DOHH2 (cell line): ENCODE data around the gene OSM.

Experiments used
- H3F3A ChIP-seq: fragments of 200-600 bp; sonication (generic), shearing (Covaris generic); 2 replicates; pipeline ENCODE4 v1.6.0; 2016; ENCODE audit warnings: antibody characterized with exemption, mild to moderate bottlenecking; ENCODE audit not compliant: control insufficient read depth, insufficient read depth
- H3K27ac ChIP-seq: fragments of 200-600 bp; sonication (generic); 2 replicates; pipeline ENCODE4 v1.5.1; 2014; ENCODE audit warnings: low read depth, mild to moderate bottlenecking, low read length, moderate library complexity
- H3K27me3 ChIP-seq: fragments of 200-600 bp; sonication (generic); 2 replicates; pipeline ENCODE4 v1.6.1; 2014; ENCODE audit warnings: mild to moderate bottlenecking, low read length, mixed read lengths; ENCODE audit not compliant: control insufficient read depth
- H3K36me3 ChIP-seq: fragments of 200-600 bp; sonication (generic); 2 replicates; pipeline ENCODE4 v1.6.1; 2014; ENCODE audit warnings: mild to moderate bottlenecking, low read length, moderate library complexity, mixed read lengths; ENCODE audit not compliant: control insufficient read depth
- H3K4me1 ChIP-seq: fragments of 200-600 bp; sonication (generic); 2 replicates; pipeline ENCODE4 v1.6.1; 2014; ENCODE audit warnings: mild to moderate bottlenecking, low read length, mixed read lengths; ENCODE audit not compliant: control insufficient read depth
- H3K4me2 ChIP-seq: fragments of 200-600 bp; sonication (generic); 2 replicates; pipeline ENCODE4 v1.6.0; 2014; ENCODE audit warnings: mild to moderate bottlenecking, low read length, moderate library complexity
- H3K4me3 ChIP-seq: fragments of 200-600 bp; sonication (generic); 2 replicates; pipeline ENCODE4 v1.5.1; 2014; ENCODE audit warnings: mild to moderate bottlenecking, low read length, mixed read lengths
- H3K79me2 ChIP-seq: fragments of 200-600 bp; sonication (generic); 2 replicates; pipeline ENCODE4 v1.6.1; 2014; ENCODE audit warnings: mild to moderate bottlenecking, low read length, mixed read lengths; ENCODE audit not compliant: control insufficient read depth
- H3K9me2 ChIP-seq: fragments of 200-600 bp; sonication (generic); replicated peaks from 2 replicates; pipeline ENCODE4 v1.6.1; 2014; ENCODE audit warnings: mild to moderate bottlenecking, low read length, mixed read lengths; ENCODE audit not compliant: control insufficient read depth
- H3K9me3 ChIP-seq: fragments of 200-600 bp; sonication (generic); 2 replicates; pipeline ENCODE4 v1.6.1; 2014; ENCODE audit warnings: antibody characterized with exemption, low read length, mixed read lengths; ENCODE audit not compliant: control insufficient read depth, insufficient read depth
- H4K20me1 ChIP-seq: fragments of 200-600 bp; sonication (generic); 2 replicates; pipeline ENCODE4 v1.6.0; 2014; ENCODE audit warnings: low read depth, mild to moderate bottlenecking, antibody characterized with exemption, low read length, moderate library complexity; ENCODE audit not compliant: control insufficient read depth, insufficient read depth
- EZH2phosphoT487 ChIP-seq: fragments of 200-600 bp; sonication (generic); IDR thresholded peaks from 2 replicates; pipeline ENCODE4 v1.6.1; 2017; ENCODE audit warnings: borderline replicate concordance, mild to moderate bottlenecking, antibody characterized with exemption, low read length, moderate library complexity, mixed read lengths
- TF ChIP-seq, protein P1 (sequence below): fragments of 200-600 bp; sonication (generic); IDR thresholded peaks from one replicate; pipeline ENCODE4 v1.5.1; 2014; ENCODE audit warnings: antibody characterized with exemption, mild to moderate bottlenecking, low read depth, low read length; ENCODE audit not compliant: poor library complexity, severe bottlenecking

The OSM gene

DNA sequence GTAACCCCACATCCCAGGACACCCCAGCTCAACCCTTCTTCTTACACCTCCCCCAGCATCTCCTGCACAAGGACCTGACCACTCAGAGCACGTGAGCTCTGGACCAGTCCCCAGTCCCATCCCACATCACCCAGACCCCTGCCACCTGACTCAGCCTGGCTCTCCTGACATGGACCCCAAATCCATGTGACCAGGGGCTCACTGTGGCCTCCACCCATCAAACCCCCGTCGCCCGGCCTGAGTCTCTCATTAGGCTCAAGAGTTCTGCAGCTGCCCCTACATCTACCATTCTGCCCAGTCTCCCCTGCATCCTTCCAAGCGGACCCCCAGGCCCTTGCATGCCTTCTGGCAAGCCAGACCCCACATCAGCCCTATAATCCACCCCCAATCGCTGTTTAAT lies 18.2 kb downstream of the OSM start:
- no peak overlapping the region for H3K27ac ChIP-seq
- H3K79me2 ChIP-seq, result no peaks in the 10 kb centered on the region
- TF ChIP-seq, protein P1, sequence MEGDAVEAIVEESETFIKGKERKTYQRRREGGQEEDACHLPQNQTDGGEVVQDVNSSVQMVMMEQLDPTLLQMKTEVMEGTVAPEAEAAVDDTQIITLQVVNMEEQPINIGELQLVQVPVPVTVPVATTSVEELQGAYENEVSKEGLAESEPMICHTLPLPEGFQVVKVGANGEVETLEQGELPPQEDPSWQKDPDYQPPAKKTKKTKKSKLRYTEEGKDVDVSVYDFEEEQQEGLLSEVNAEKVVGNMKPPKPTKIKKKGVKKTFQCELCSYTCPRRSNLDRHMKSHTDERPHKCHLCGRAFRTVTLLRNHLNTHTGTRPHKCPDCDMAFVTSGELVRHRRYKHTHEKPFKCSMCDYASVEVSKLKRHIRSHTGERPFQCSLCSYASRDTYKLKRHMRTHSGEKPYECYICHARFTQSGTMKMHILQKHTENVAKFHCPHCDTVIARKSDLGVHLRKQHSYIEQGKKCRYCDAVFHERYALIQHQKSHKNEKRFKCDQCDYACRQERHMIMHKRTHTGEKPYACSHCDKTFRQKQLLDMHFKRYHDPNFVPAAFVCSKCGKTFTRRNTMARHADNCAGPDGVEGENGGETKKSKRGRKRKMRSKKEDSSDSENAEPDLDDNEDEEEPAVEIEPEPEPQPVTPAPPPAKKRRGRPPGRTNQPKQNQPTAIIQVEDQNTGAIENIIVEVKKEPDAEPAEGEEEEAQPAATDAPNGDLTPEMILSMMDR, result no peak
- no peak for TF ChIP-seq EZH2phosphoT487

DNA sequence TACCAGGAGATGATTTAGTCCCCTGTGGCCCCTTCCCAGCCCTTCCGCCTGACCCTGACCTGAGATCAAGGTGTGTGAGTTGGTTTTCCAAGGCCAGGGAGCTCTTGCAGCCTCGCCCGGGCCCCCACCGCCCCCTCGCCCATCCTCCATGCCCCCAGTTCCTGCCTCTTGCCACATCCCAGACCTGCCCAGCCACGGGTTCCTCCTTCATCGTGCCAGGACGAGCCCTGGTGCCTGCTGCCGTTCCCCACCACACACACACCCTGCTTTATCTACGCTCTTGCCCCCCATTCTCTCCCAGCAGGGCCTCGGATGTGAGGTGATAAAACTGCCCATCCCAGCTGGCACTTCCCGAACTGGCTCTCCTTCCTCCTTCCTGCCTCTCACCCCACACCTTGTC lies 18.7 kb downstream of the OSM start:
- no peak overlapping the region for H3K4me3 ChIP-seq
- TF ChIP-seq, protein P1, result no peak
- TF ChIP-seq EZH2phosphoT487, result no peak
- no peaks in the 10 kb centered on the region for H3K79me2 ChIP-seq
- H3K36me3 ChIP-seq, result no peaks in the 10 kb centered on the region
- no peaks in the 10 kb centered on the region for H3K9me3 ChIP-seq
- no peak overlapping the region for H3K27ac ChIP-seq
- no peaks in the 10 kb centered on the region for H3K9me2 ChIP-seq
- H3F3A ChIP-seq, result no peaks in the 10 kb centered on the region
- no peaks in the 10 kb centered on the region for H3K4me1 ChIP-seq
- H3K27me3 ChIP-seq, result peaks cover 29% of the 10 kb centered on the region
- H4K20me1 ChIP-seq, result no peaks in the 10 kb centered on the region
- no peak overlapping the region for H3K4me2 ChIP-seq

More for the DNA sequence above, 18.2 kb downstream of the OSM start:
- Histone ChIP-seq H3K9me2 (no peaks in the 10 kb centered on the region), H3F3A (no peaks in the 10 kb centered on the region), H3K9me3 (no peaks in the 10 kb centered on the region), H4K20me1 (no peaks in the 10 kb centered on the region), H3K4me2 (no peak overlapping the region), H3K36me3 (no peaks in the 10 kb centered on the region), H3K4me1 (no peaks in the 10 kb centered on the region), H3K4me3 (no peak overlapping the region), H3K27me3 (peaks cover 29% of the 10 kb centered on the region)

DNA sequence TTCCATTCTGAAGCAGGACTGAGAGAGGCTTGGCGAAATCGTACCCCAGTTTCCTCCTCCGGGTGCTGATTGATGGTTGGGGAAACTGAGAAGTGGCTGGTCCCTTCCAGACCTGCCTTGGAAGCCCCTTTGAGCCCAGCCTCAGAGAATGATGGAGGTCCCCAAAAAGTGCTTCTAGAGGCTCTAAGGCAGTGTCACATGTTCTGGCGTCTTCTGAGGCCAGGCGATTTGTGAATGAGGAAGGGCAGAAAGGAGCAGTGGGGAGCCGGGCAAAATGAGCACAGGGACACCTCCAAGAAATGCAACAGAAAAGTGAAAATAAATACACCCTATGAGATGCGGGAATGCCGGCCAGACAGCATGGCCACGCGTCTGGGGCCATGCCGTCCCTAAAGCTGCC lies 19.1 kb downstream of the OSM start:
- H3K4me1 ChIP-seq, result no peaks in the 10 kb centered on the region
- no peak overlapping the region for H3K27ac ChIP-seq
- H3K4me3 ChIP-seq, result no peak overlapping the region
- H3F3A ChIP-seq, result no peaks in the 10 kb centered on the region
- H3K9me2 ChIP-seq, result no peaks in the 10 kb centered on the region
- no peaks in the 10 kb centered on the region for H3K9me3 ChIP-seq
- TF ChIP-seq EZH2phosphoT487, result no peak
- TF ChIP-seq, protein P1, result no peak
- H3K79me2 ChIP-seq, result no peaks in the 10 kb centered on the region
- H3K27me3 ChIP-seq, result peaks cover 29% of the 10 kb centered on the region
- no peaks in the 10 kb centered on the region for H3K36me3 ChIP-seq
- H4K20me1 ChIP-seq, result no peaks in the 10 kb centered on the region
- H3K4me2 ChIP-seq, result no peak overlapping the region

DNA sequence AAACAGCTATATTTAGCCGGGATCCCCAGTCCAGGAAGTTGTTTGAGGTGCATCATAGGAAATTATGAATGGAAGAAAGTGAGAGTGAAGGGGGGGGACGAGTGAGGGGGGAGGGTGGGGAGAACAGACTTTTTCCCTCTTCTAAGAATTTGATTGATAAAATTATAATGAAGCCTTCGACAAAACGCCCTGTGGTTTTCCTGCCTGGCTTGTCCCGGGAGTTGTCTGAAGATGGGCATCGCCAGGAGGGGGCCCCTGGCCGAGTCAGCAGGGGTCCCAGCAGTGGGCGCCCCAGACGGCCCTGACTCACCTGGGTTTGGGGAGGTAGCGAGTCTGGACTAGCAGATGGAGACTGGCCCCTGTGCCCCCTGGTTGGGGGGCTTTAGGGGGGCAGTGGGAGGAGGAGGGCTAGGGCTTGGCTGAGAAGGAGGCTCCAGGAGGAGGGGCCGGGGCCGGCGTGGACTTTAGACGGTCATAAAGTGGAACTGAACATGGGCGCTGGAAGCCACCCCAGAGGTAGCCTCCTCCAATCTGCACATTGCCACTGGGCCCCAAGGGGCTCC lies 19.8 kb downstream of the OSM start:
- Histone ChIP-seq H3K9me2 (no peaks in the 10 kb centered on the region), H3K4me3 (no peak overlapping the region), H3K27ac (no peak overlapping the region), H3K4me2 (no peak overlapping the region), H4K20me1 (no peaks in the 10 kb centered on the region), H3K4me1 (no peaks in the 10 kb centered on the region), H3K9me3 (no peaks in the 10 kb centered on the region), H3K27me3 (peaks cover 29% of the 10 kb centered on the region), H3K79me2 (no peaks in the 10 kb centered on the region), H3K36me3 (no peaks in the 10 kb centered on the region), H3F3A (no peaks in the 10 kb centered on the region)
- no peak for TF ChIP-seq EZH2phosphoT487
- TF ChIP-seq, protein P1, result no peak
